ENCODE results near the gene SHC2.
"Not testable (repeated sequence)": the region's sequence is repeated elsewhere in the genome, so short reads cannot be mapped to it uniquely, and the experiment has no call there.

Gene SHC2

GRCh38 chr19:435056-435706 lies 25.7 kb downstream of the SHC2 start:
- TF ChIP-seq CTCF (IDR thresholded peaks at IDR 0.05; ENCODE audit: borderline replicate concordance, insufficient read depth, low read depth, low read length) = no peak
- no peak overlapping the region for H3K4me3 ChIP-seq (ENCODE audit: low read depth, low read length)

- no peak for TF ChIP-seq CTCF (IDR thresholded peaks at IDR 0.05; ENCODE audit: borderline replicate concordance, insufficient read depth, low read depth, low read length)
- H3K4me3 ChIP-seq (ENCODE audit: low read depth, low read length) = no peak overlapping the region
Measured at GRCh38 chr19:434152-434960, 26.5 kb downstream of the SHC2 start.

GRCh38 chr19:430701-431100 lies 30.1 kb downstream of the SHC2 start:
- H3K4me3 ChIP-seq (ENCODE audit: low read depth, low read length) = no peak overlapping the region

GRCh38 chr19:428149-428548 lies 32.7 kb downstream of the SHC2 start:
- no peak overlapping the region for H3K4me3 ChIP-seq (ENCODE audit: low read depth, low read length)
- TF ChIP-seq CTCF (IDR thresholded peaks at IDR 0.05; ENCODE audit: borderline replicate concordance, insufficient read depth, low read depth, low read length) = no peak

More at GRCh38 chr19:430701-431100, 30.1 kb downstream of the SHC2 start:
- TF ChIP-seq CTCF (IDR thresholded peaks at IDR 0.05; ENCODE audit: borderline replicate concordance, insufficient read depth, low read depth, low read length) = no peak

GRCh38 chr19:427675-428074 lies 33.2 kb downstream of the SHC2 start:
- not testable (repeated sequence) for H3K4me3 ChIP-seq (ENCODE audit: low read depth, low read length)

- H3K4me3 ChIP-seq (ENCODE audit: low read depth, low read length) = no peak overlapping the region
- no peak for TF ChIP-seq CTCF (IDR thresholded peaks at IDR 0.05; ENCODE audit: borderline replicate concordance, insufficient read depth, low read depth, low read length)
Measured at GRCh38 chr19:426725-427445, 33.9 kb downstream of the SHC2 start.

GRCh38 chr19:425056-425455 lies 35.8 kb downstream of the SHC2 start:
- no peak overlapping the region for H3K4me3 ChIP-seq (ENCODE audit: low read depth, low read length)
- no peak for TF ChIP-seq CTCF (IDR thresholded peaks at IDR 0.05; ENCODE audit: borderline replicate concordance, insufficient read depth, low read depth, low read length)

Data from GM12875 (cell line).